GM12878 (cell line): ENCODE results near the gene DACT3. TPM values are rescaled to one million over a fixed set of nuclear protein-coding genes. Genes with fewer than 3 reads are reported as not detected.

Experiments
- BCL11A ChIP-seq: IDR thresholded peaks from 2 replicates; pipeline ENCODE4 v1.6.1; 2011; ENCODE audit warnings: low read depth, low read length
- BRCA1 ChIP-seq: IDR thresholded peaks from 2 replicates; pipeline ENCODE4 v1.6.1; 2011; ENCODE audit warnings: low read depth, low read length, improper control_type of control experiment
- CEBPB ChIP-seq, 2 experiments: fragments of 150-350 bp in 1 of 2; IDR thresholded peaks; 2 replicates each; pipeline ENCODE4 v1.6.1; 2012 to 2014; ENCODE audit warnings: low read depth in 2 of 2, low read length in 2 of 2, borderline replicate concordance in 1 of 2, inconsistent platforms in 1 of 2
- ETV6 ChIP-seq, 2 experiments: fragments of 450-650 bp in 1 of 2; IDR thresholded peaks in 1 of 2; conservative IDR thresholded peaks in 1 of 2; 2 replicates each; pipeline ENCODE4 v1.6.1; 2014; ENCODE audit warnings: antibody characterized with exemption in 1 of 2, borderline replicate concordance in 1 of 2, low read depth in 1 of 2, mild to moderate bottlenecking in 1 of 2, moderate library complexity in 1 of 2
- MEF2B ChIP-seq: fragments of 450-650 bp; IDR thresholded peaks from 2 replicates; pipeline ENCODE4 v1.6.1; 2018; ENCODE audit warnings: mild to moderate bottlenecking, moderate library complexity; ENCODE audit not compliant: partially characterized antibody, poor library complexity, severe bottlenecking
- NR2C2 ChIP-seq: IDR thresholded peaks from 2 replicates; pipeline ENCODE4 v1.6.1; 2011; ENCODE audit warnings: borderline replicate concordance, low read depth; ENCODE audit not compliant: control insufficient read depth, insufficient read length
- RELA ChIP-seq: fragments of 450-650 bp; IDR thresholded peaks from 2 replicates; pipeline ENCODE4 v1.8.0; 2014; ENCODE audit warnings: borderline replicate concordance; ENCODE audit not compliant: partially characterized antibody
- RUNX3 ChIP-seq: IDR thresholded peaks from 2 replicates; pipeline ENCODE4 v1.6.1; 2012; ENCODE audit warnings: low read length, inconsistent platforms
- SP1 ChIP-seq: IDR thresholded peaks from one replicate; pipeline ENCODE4 v1.6.1; 2011; ENCODE audit warnings: low read depth, low read length
- SPI1 ChIP-seq: IDR thresholded peaks from 2 replicates; pipeline ENCODE4 v1.6.1; 2011; ENCODE audit warnings: low read depth, mild to moderate bottlenecking, low read length, moderate library complexity, borderline replicate concordance; ENCODE audit not compliant: insufficient read depth
- TCF12 ChIP-seq: IDR thresholded peaks from 2 replicates; pipeline ENCODE4 v1.6.1; 2011; ENCODE audit warnings: low read depth, mild to moderate bottlenecking, low read length
- ZBTB40 ChIP-seq: fragments of 450-650 bp; IDR thresholded peaks from 2 replicates; pipeline ENCODE4 v1.6.1; 2016; ENCODE audit warnings: mild to moderate bottlenecking, moderate library complexity, borderline replicate concordance
- ZNF207 ChIP-seq: fragments of 450-650 bp; IDR thresholded peaks from 2 replicates; pipeline ENCODE4 v1.6.1; 2014; ENCODE audit warnings: antibody characterized with exemption, mild to moderate bottlenecking, borderline replicate concordance
- ZNF274 ChIP-seq: IDR thresholded peaks from one replicate; pipeline ENCODE4 v1.8.0; 2011; ENCODE audit not compliant: insufficient read length, insufficient read depth
- ZZZ3 ChIP-seq: IDR thresholded peaks from 2 replicates; pipeline ENCODE4 v1.6.1; 2011; ENCODE audit warnings: low read depth; ENCODE audit not compliant: control insufficient read depth, insufficient read length
- polyA plus RNA-seq, 11 experiments: library from polyadenylated mRNA; depleted of rRNA in 4 of 11; unstranded in 6 of 11; stranded (reverse) in 5 of 11; fragments of >200 nt; fragmentation: Nextera tagmentation in 4 of 11; fragmentation: Illumina TruSeq in 1 of 11; extraction: Ambion mirVana in 4 of 11; extraction: Trizol in 1 of 11; gene quantifications; 1 replicate in 1 of 11; 2 replicates in 10 of 11; pipeline versions ENCODE4 v1.2.1 to v1.2.3, GENCODE V29; 2011 to 2016; ENCODE audit warnings: inconsistent platforms in 2 of 11, missing spikeins in 2 of 11, low read depth in 1 of 11
- total RNA-seq, 4 experiments: library from RNA; depleted of rRNA in 3 of 4; stranded (reverse); fragments of >200 nt in 3 of 4; fragmentation: Illumina TruSeq in 1 of 4; extraction: Trizol in 1 of 4; gene quantifications; 2 replicates each; pipeline versions ENCODE4 v1.2.1 to v1.2.3, GENCODE V29; 2013 to 2021
- TF ChIP-seq, protein P1 (sequence below): fragments of 450-650 bp; IDR thresholded peaks from 2 replicates; pipeline ENCODE4 v1.6.1; 2017; ENCODE audit warnings: mild to moderate bottlenecking, moderate library complexity
- TF ChIP-seq, protein P2 (sequence below): fragments of 450-650 bp; IDR thresholded peaks from 2 replicates; pipeline ENCODE4 v1.6.1; 2016; ENCODE audit warnings: mild to moderate bottlenecking
- TF ChIP-seq, protein P3 (sequence below): fragments of 450-650 bp; IDR thresholded peaks from 2 replicates; pipeline ENCODE4 v1.6.1; 2017; ENCODE audit warnings: low read depth, mild to moderate bottlenecking, moderate library complexity

The DACT3 gene
- total and polyA plus RNA-seq, 10 of the 15 experiments (the other 5 are each of a cell fraction or from before 2014, with no cell fraction given), result 0.05 to 2.5 (median 0.35) TPM; not detected in 1

DNA sequence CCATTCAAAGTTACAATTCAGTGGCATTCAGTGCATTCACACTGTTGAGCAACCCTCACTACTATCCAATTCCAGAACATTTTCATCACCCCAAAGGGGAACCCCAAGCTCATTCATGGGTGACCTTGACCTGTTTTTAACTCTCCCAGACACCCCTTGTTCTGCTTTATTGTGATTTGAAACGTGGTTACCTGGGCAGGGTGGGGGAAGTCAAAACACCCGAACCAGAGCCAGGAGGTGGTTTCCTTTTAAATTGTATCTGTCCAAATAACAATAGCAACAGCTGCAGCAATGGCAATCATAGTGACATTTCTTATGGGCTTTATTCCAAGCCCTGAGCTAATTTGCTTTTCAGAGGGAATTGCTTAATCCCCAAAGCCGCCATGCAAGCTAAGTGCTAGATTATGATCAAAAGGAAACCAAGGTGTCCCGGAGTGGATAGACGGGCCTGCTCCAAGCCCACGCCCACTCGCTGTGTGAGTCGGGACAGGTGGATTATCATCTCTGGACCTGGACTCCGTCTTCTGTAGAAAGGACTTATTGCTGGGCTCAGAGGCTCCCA is 42.2 kb downstream of the DACT3 start (continued):
- peak; percentile 36 for TF ChIP-seq SP1
- TF ChIP-seq TCF12, result no peak
- TF ChIP-seq ZNF274, result no peak
- 0 out of 4 replicates have a peak, but pooled peaks of 1 of the 2 experiments have one; percentile 16 for TF ChIP-seq ETV6 (conservative IDR thresholded peaks at IDR 0.05 in 1 of 2, IDR thresholded peaks at IDR 0.05 in 1 of 2; ENCODE audit: borderline replicate concordance in 1 of 2, low read depth in 1 of 2)
- no peak for TF ChIP-seq BRCA1
- peak; percentile 85 for TF ChIP-seq RUNX3
- TF ChIP-seq ZBTB40, result peak; percentile 31; the same call in 1 of the 2 replicates
- peak in 1 of 2 experiments; percentile 58; a peak in 1 of 4 replicates for TF ChIP-seq CEBPB (IDR thresholded peaks at IDR 0.05; ENCODE audit: borderline replicate concordance in 1 of 2, low read depth in 2 of 2, low read length in 2 of 2)
- TF ChIP-seq BCL11A, result 0 out of 2 replicates have a peak, but pooled peaks have one; percentile 28
- TF ChIP-seq, protein P1, sequence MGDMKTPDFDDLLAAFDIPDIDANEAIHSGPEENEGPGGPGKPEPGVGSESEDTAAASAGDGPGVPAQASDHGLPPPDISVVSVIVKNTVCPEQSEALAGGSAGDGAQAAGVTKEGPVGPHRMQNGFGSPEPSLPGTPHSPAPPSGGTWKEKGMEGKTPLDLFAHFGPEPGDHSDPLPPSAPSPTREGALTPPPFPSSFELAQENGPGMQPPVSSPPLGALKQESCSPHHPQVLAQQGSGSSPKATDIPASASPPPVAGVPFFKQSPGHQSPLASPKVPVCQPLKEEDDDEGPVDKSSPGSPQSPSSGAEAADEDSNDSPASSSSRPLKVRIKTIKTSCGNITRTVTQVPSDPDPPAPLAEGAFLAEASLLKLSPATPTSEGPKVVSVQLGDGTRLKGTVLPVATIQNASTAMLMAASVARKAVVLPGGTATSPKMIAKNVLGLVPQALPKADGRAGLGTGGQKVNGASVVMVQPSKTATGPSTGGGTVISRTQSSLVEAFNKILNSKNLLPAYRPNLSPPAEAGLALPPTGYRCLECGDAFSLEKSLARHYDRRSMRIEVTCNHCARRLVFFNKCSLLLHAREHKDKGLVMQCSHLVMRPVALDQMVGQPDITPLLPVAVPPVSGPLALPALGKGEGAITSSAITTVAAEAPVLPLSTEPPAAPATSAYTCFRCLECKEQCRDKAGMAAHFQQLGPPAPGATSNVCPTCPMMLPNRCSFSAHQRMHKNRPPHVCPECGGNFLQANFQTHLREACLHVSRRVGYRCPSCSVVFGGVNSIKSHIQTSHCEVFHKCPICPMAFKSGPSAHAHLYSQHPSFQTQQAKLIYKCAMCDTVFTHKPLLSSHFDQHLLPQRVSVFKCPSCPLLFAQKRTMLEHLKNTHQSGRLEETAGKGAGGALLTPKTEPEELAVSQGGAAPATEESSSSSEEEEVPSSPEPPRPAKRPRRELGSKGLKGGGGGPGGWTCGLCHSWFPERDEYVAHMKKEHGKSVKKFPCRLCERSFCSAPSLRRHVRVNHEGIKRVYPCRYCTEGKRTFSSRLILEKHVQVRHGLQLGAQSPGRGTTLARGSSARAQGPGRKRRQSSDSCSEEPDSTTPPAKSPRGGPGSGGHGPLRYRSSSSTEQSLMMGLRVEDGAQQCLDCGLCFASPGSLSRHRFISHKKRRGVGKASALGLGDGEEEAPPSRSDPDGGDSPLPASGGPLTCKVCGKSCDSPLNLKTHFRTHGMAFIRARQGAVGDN, result peak; percentile 76; the same call in 1 of the 2 replicates
- TF ChIP-seq, protein P2, sequence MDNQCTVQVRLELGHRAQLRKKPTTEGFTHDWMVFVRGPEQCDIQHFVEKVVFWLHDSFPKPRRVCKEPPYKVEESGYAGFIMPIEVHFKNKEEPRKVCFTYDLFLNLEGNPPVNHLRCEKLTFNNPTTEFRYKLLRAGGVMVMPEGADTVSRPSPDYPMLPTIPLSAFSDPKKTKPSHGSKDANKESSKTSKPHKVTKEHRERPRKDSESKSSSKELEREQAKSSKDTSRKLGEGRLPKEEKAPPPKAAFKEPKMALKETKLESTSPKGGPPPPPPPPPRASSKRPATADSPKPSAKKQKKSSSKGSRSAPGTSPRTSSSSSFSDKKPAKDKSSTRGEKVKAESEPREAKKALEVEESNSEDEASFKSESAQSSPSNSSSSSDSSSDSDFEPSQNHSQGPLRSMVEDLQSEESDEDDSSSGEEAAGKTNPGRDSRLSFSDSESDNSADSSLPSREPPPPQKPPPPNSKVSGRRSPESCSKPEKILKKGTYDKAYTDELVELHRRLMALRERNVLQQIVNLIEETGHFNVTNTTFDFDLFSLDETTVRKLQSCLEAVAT, result peak; percentile 74
- TF ChIP-seq SPI1, result peak; percentile 49; the same call in 1 of the 2 replicates
- no peak for TF ChIP-seq ZZZ3
- TF ChIP-seq RELA, result peak; percentile 19
- no peak for TF ChIP-seq ZNF207
- no peak for TF ChIP-seq MEF2B
- TF ChIP-seq NR2C2, result no peak
- TF ChIP-seq, protein P3, sequence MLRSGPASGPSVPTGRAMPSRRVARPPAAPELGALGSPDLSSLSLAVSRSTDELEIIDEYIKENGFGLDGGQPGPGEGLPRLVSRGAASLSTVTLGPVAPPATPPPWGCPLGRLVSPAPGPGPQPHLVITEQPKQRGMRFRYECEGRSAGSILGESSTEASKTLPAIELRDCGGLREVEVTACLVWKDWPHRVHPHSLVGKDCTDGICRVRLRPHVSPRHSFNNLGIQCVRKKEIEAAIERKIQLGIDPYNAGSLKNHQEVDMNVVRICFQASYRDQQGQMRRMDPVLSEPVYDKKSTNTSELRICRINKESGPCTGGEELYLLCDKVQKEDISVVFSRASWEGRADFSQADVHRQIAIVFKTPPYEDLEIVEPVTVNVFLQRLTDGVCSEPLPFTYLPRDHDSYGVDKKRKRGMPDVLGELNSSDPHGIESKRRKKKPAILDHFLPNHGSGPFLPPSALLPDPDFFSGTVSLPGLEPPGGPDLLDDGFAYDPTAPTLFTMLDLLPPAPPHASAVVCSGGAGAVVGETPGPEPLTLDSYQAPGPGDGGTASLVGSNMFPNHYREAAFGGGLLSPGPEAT, result peak; percentile 82
